Pancreas (tissue), 10 donors: Measurements from ENCODE around the gene MTG2. TPM values are rescaled to one million over a fixed set of nuclear protein-coding genes. Genes with fewer than 3 reads are reported as not detected.

Source experiments
- ATAC-seq, 4 donors: fragments of 200-7000 bp; cut with Tn5 transposase; one replicate each; pipeline versions ENCODE4 v1.8.0 to v1.9.1; 2020; ENCODE audit warnings: mild to moderate bottlenecking in 4 of 4, moderate library complexity in 4 of 4
- DNase-seq, 6 donors: peaks; one replicate each; pipeline ENCODE4 v3.0.0-alpha.2; 2020
- FAIRE-seq: peaks from 2 replicates; lab custom pipeline; 2012; peaks lifted over from hg19 to GRCh38; lab: Jason Lieb, UNC
- H3K27ac ChIP-seq, 4 donors: fragments of 200-600 bp; sonication (generic); 1 replicate in 3 of 4; 2 replicates in 1 of 4; pipeline versions ENCODE4 v1.5.0 to v1.8.0; 2020
- H3K27me3 ChIP-seq, 4 donors: fragments of 200-600 bp; one replicate each; pipeline ENCODE4 v1.8.0; 2021
- H3K36me3 ChIP-seq, 3 donors: fragments of 200-600 bp; sonication (generic) in 1 of 3; one replicate each; pipeline versions ENCODE4 v1.5.0 to v1.8.0; 2020 to 2021
- H3K4me1 ChIP-seq, 3 donors: fragments of 200-600 bp; one replicate each; pipeline ENCODE4 v1.8.0; 2021
- H3K4me3 ChIP-seq, 4 donors: fragments of 200-600 bp; sonication (generic) in 2 of 4; one replicate each; pipeline versions ENCODE4 v1.5.0 to v1.8.0; 2020 to 2021
- H3K9me3 ChIP-seq, 4 donors: fragments of 200-600 bp; one replicate each; pipeline ENCODE4 v1.8.0; 2021
- WGBS, 2 donors: extraction: QIAGEN DNeasy Blood & Tissue Kit; methylation state at CpG; one replicate each; pipeline ENCODE4 v1.1.7; 2013; 5-methylcytosine and 5-hydroxymethylcytosine counted together
- intact Hi-C, 3 donors: fragments of 100-400 bp; cut with DNase I; formaldehyde crosslinking; loops; one replicate each; pipeline versions ENCODE4 v1.11.1 to v1.14.2; 2022
- polyA plus RNA-seq, 2 donors: library from polyadenylated mRNA; stranded (reverse); fragments of 200-250 nt; gene quantifications; one replicate each; pipeline ENCODE4 v1.2.3, GENCODE V29; 2013
- total RNA-seq, 6 donors: library from RNA; stranded (reverse); fragmentation: NEBNext Ultra II Directional in 4 of 6; extraction: Animal tissue kit (Norgen Biotek cat#: 25700) in 4 of 6; gene quantifications; one replicate each; pipeline versions ENCODE4 v1.2.1 to v1.2.4, GENCODE V29; 2021 to 2023
- TF ChIP-seq, protein P1 (sequence below), 4 donors: fragments of 200-600 bp; sonication (generic) in 3 of 4; IDR thresholded peaks; one replicate each; pipeline versions ENCODE4 v1.5.0 to v1.8.0; 2021; ENCODE audit warnings: antibody characterized with exemption in 4 of 4
- donor health status: healthy with polysubstance abuse.
- donor health status: DM: no; HTN: no; CAD: no; lungs with moderate emphysema.
- donor health status: DM: no; HTN: no; CAD: no.
- donor health status: control.
- donor health status: control.
- donor health status: Bipolar disorder and iron deficiency.
- donor health status: DM: yes; HTN: yes; CAD: no.
- donor health status: DM: no; HTN: no; CAD: no.
- donor health status: DM: no; HTN: no; CAD: no.
- donor health status: DM: yes; HTN: yes; CAD: no.

The MTG2 gene
- total and polyA plus RNA-seq, 8 donors, result 9.7 to 55.3 (median 14.2) TPM

- H3K4me3 ChIP-seq, result no peak overlapping the region
- TF ChIP-seq, protein P1, sequence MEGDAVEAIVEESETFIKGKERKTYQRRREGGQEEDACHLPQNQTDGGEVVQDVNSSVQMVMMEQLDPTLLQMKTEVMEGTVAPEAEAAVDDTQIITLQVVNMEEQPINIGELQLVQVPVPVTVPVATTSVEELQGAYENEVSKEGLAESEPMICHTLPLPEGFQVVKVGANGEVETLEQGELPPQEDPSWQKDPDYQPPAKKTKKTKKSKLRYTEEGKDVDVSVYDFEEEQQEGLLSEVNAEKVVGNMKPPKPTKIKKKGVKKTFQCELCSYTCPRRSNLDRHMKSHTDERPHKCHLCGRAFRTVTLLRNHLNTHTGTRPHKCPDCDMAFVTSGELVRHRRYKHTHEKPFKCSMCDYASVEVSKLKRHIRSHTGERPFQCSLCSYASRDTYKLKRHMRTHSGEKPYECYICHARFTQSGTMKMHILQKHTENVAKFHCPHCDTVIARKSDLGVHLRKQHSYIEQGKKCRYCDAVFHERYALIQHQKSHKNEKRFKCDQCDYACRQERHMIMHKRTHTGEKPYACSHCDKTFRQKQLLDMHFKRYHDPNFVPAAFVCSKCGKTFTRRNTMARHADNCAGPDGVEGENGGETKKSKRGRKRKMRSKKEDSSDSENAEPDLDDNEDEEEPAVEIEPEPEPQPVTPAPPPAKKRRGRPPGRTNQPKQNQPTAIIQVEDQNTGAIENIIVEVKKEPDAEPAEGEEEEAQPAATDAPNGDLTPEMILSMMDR (IDR thresholded peaks at IDR 0.05), result no peak
- intact Hi-C loops, result no loop called here
- H3K27ac ChIP-seq, result peak overlapping the region in 2 of 4 donors; percentile 30 to 49
- no peak for FAIRE-seq
- H3K27me3 ChIP-seq, result no peaks in the 10 kb centered on the region
- peak; percentile 87 to 96 (median 92) for ATAC-seq
- H3K4me1 ChIP-seq, result peaks cover 0 to 9% (median 6%) of the 10 kb centered on the region in 3 donors
- H3K36me3 ChIP-seq, result no peaks in the 10 kb centered on the region
- DNase-seq, result peak in 5 of 6 donors; percentile 70 to 93 (median 86)
- WGBS, 2 donors, result 38 to 39% methylated on average over 36 to 37 of the region's 37 CpGs
- no peaks in the 10 kb centered on the region for H3K9me3 ChIP-seq
Observed at GRCh38 chr20:62227977-62228958, 45.4 kb downstream of the MTG2 start.

DNA sequence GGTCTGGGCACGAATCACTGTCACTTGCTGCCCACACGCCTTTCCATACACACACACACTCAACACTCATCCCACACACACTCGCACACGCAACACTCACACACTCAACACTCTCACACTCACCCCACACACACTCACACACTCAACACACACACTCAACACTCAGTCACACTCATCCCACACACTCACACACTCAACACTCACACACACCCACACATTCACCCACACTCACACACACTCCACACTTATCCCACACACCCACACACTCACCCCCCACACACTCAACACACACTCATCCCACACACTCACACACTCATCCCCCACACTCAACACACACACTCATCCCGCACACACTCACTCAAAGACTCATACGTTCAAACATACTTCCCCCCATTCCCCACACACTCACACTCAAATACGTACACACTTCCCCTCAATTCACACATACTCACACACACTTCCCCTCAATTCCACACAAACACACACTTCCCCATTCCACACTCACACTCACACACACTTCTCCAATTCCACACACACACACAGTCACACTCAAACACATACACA lies 46.2 kb downstream of the MTG2 start:
- H3K4me1 ChIP-seq, result peaks cover 0 to 9% (median 6%) of the 10 kb centered on the region in 3 donors
- H3K27me3 ChIP-seq, result no peaks in the 10 kb centered on the region
- DNase-seq (no peak), ATAC-seq (no peak), FAIRE-seq (no peak)
- no peak overlapping the region for H3K27ac ChIP-seq
- intact Hi-C loops, result no loop called here
- H3K36me3 ChIP-seq, result no peaks in the 10 kb centered on the region
- H3K9me3 ChIP-seq, result no peaks in the 10 kb centered on the region
- WGBS, 2 donors, result 89 to 90% methylated on average over 7 of the region's 7 CpGs
- TF ChIP-seq, protein P1 (IDR thresholded peaks at IDR 0.05), result no peak
- no peak overlapping the region for H3K4me3 ChIP-seq

DNA sequence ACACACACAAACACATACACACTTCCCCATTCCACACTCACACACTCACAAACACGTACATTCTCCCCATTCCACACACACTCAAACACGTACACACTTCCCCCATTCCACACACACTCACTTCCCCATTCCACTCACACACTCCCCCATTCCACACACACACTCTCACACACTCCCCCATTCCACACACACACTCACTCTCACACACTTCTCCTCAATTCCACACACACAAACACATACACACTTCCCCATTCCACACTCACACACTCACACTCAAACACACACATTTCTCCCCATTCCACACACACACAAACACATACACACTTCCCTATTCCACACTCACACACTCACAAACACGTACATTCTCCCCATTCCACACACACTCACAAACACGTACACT lies 46.8 kb downstream of the MTG2 start:
- H3K27ac ChIP-seq, result no peak overlapping the region
- no peak overlapping the region for H3K4me3 ChIP-seq
- intact Hi-C loops, result no loop called here
- TF ChIP-seq, protein P1 (IDR thresholded peaks at IDR 0.05), result no peak
- H3K9me3 ChIP-seq, result no peaks in the 10 kb centered on the region
- H3K4me1 ChIP-seq, result peaks cover 3 to 14% (median 6%) of the 10 kb centered on the region in 3 donors
- no peaks in the 10 kb centered on the region for H3K27me3 ChIP-seq
- FAIRE-seq, result no peak
- no peak for DNase-seq
- 66 to 81% methylated on average over 4 of the region's 4 CpGs for WGBS, 2 donors
- ATAC-seq, result no peak
- no peaks in the 10 kb centered on the region for H3K36me3 ChIP-seq

- peaks cover 6 to 19% (median 6%) of the 10 kb centered on the region in 3 donors for H3K4me1 ChIP-seq
- ATAC-seq, result no peak
- no peak overlapping the region for H3K27ac ChIP-seq
- no peaks in the 10 kb centered on the region for H3K36me3 ChIP-seq
- no peak for FAIRE-seq
- H3K27me3 ChIP-seq, result no peaks in the 10 kb centered on the region
- intact Hi-C loops, result no loop called here
- DNase-seq, result no peak
- WGBS, 2 donors, result 93% methylated on average over 2 of the region's 2 CpGs
- H3K9me3 ChIP-seq, result no peaks in the 10 kb centered on the region
- no peak overlapping the region for H3K4me3 ChIP-seq
- TF ChIP-seq, protein P1 (IDR thresholded peaks at IDR 0.05), result no peak
Observed at GRCh38 chr20:62230276-62230675, 47.4 kb downstream of the MTG2 start.
